Activated T-helper 9 cell treated with anti-CD3 and anti-CD28 coated beads, Interleukin-2, amount 50 U/mL, for 16 hours (primary cell): ENCODE results near the gene IBSP.

Experiments
- DNase-seq: peaks from one replicate; pipeline ENCODE4 v3.0.0-alpha.2; 2020; ENCODE audit warnings: low read depth

IBSP gene

GRCh38 chr4:87799301-87800113, at the start of gene IBSP:
Gene IBSP (plus strand): TSS chr4:87799554. CDS start chr4:87802362, 2,808 bp downstream.
- DNase-seq: no peak

GRCh38 chr4:87749883-87750282, 49.5 kb upstream of the IBSP start:
- no peak for DNase-seq

GRCh38 chr4:87758270-87758669, 41.1 kb upstream of the IBSP start:
- DNase-seq: no peak

GRCh38 chr4:87762311-87762710, 37.0 kb upstream of the IBSP start:
- DNase-seq: no peak

GRCh38 chr4:87781569-87781968, 17.8 kb upstream of the IBSP start:
- no peak for DNase-seq

GRCh38 chr4:87783781-87784180, 15.6 kb upstream of the IBSP start:
- DNase-seq: no peak

GRCh38 chr4:87785731-87786509, 13.4 kb upstream of the IBSP start:
- no peak for DNase-seq

- DNase-seq: no peak
Measured at GRCh38 chr4:87802858-87803257, 3.5 kb downstream of the IBSP start.

GRCh38 chr4:87803421-87803820, 4.1 kb downstream of the IBSP start:
- DNase-seq: no peak

GRCh38 chr4:87804871-87805270, 5.5 kb downstream of the IBSP start:
- no peak for DNase-seq

- no peak for DNase-seq
Measured at GRCh38 chr4:87805971-87806370, 6.6 kb downstream of the IBSP start.

GRCh38 chr4:87806520-87806919, 7.2 kb downstream of the IBSP start:
- no peak for DNase-seq

- DNase-seq: no peak
Measured at GRCh38 chr4:87807402-87807801, 8.0 kb downstream of the IBSP start.

- no peak for DNase-seq
Measured at GRCh38 chr4:87811977-87812376, 12.6 kb downstream of the IBSP start.

- DNase-seq: no peak
Measured at GRCh38 chr4:87819281-87819919, 20.0 kb downstream of the IBSP start.

- no peak for DNase-seq
Measured at GRCh38 chr4:87823200-87823599, 23.8 kb downstream of the IBSP start.

GRCh38 chr4:87823724-87824123, 24.4 kb downstream of the IBSP start:
- DNase-seq: no peak

- DNase-seq: no peak
Measured at GRCh38 chr4:87824352-87824751, 25.0 kb downstream of the IBSP start.

- no peak for DNase-seq
Measured at GRCh38 chr4:87832669-87833068, 33.3 kb downstream of the IBSP start, which contains the start of gene MEPE. Gene MEPE (plus strand): TSS chr4:87832969. CDS start chr4:87834715, 1,746 bp downstream.

- no peak for DNase-seq
Measured at GRCh38 chr4:87834401-87834800, 35.0 kb downstream of the IBSP start.

GRCh38 chr4:87835197-87835596, 35.8 kb downstream of the IBSP start:
- DNase-seq: no peak

- no peak for DNase-seq
Measured at GRCh38 chr4:87835743-87836142, 36.4 kb downstream of the IBSP start.

GRCh38 chr4:87838205-87838604, 38.9 kb downstream of the IBSP start:
- no peak for DNase-seq
